RKO (cell line): ENCODE results near the gene RAMP3.
A peak's percentile ranks its signal among the peaks of the same experiment; 100 is the strongest.
"Not testable (repeated sequence)": the region's sequence is repeated elsewhere in the genome, so short reads cannot be mapped to it uniquely, and the experiment has no call there.

Source experiments
- DNase-seq: peaks from one replicate; pipeline ENCODE4 v3.0.0-alpha.2; 2016; ENCODE audit warnings: low spot score

RAMP3 gene

GRCh38 chr7:45157286-45157652, 322 bp upstream of the RAMP3 start:
- no peak for DNase-seq

- no peak for DNase-seq
Observed at GRCh38 chr7:45158471-45158870, 880 bp downstream of the RAMP3 start.

- DNase-seq = no peak
Observed at GRCh38 chr7:45159296-45159695, 1.7 kb downstream of the RAMP3 start.

GRCh38 chr7:45160417-45160881, 2.9 kb downstream of the RAMP3 start:
- no peak for DNase-seq

- DNase-seq = no peak
Observed at GRCh38 chr7:45161138-45161537, 3.5 kb downstream of the RAMP3 start.

GRCh38 chr7:45161842-45162241, 4.3 kb downstream of the RAMP3 start:
- no peak for DNase-seq

GRCh38 chr7:45162311-45162845, 4.8 kb downstream of the RAMP3 start:
- DNase-seq = no peak

- DNase-seq = no peak
Observed at GRCh38 chr7:45162943-45163691, 5.5 kb downstream of the RAMP3 start.

GRCh38 chr7:45163692-45164052, 6.1 kb downstream of the RAMP3 start:
- DNase-seq = no peak

GRCh38 chr7:45164271-45164670, 6.7 kb downstream of the RAMP3 start:
- DNase-seq = not testable (repeated sequence)

- DNase-seq = no peak
Observed at GRCh38 chr7:45165857-45166256, 8.3 kb downstream of the RAMP3 start.

- DNase-seq = no peak
Observed at GRCh38 chr7:45171946-45172345, 14.4 kb downstream of the RAMP3 start.

GRCh38 chr7:45173596-45174327, 16.2 kb downstream of the RAMP3 start:
- no peak for DNase-seq

- no peak for DNase-seq
Observed at GRCh38 chr7:45174328-45174610, 16.7 kb downstream of the RAMP3 start.

GRCh38 chr7:45174966-45175765, 17.6 kb downstream of the RAMP3 start:
- DNase-seq = no peak

- DNase-seq = no peak
Observed at GRCh38 chr7:45176091-45176490, 18.5 kb downstream of the RAMP3 start.

- DNase-seq = no peak
Observed at GRCh38 chr7:45176886-45177731, 19.5 kb downstream of the RAMP3 start.

GRCh38 chr7:45177801-45178200, 20.2 kb downstream of the RAMP3 start:
- no peak for DNase-seq

- DNase-seq = peak; percentile 3
Observed at GRCh38 chr7:45178241-45179225, 20.9 kb downstream of the RAMP3 start.

GRCh38 chr7:45179666-45180065, 22.1 kb downstream of the RAMP3 start:
- DNase-seq = no peak
